ENCODE data around the gene CMTM7.

CMTM7 gene

GRCh38 chr3:32422943-32423342, 31.3 kb downstream of the CMTM7 start:
- no peak for TF ChIP-seq CTCF (IDR thresholded peaks at IDR 0.05; ENCODE audit: low read depth, low read length, missing control alignments)
- DNase-seq (ENCODE audit: low read depth) = no peak
- H3K4me3 ChIP-seq (ENCODE audit: low read depth, low read length) = no peak overlapping the region

DNA sequence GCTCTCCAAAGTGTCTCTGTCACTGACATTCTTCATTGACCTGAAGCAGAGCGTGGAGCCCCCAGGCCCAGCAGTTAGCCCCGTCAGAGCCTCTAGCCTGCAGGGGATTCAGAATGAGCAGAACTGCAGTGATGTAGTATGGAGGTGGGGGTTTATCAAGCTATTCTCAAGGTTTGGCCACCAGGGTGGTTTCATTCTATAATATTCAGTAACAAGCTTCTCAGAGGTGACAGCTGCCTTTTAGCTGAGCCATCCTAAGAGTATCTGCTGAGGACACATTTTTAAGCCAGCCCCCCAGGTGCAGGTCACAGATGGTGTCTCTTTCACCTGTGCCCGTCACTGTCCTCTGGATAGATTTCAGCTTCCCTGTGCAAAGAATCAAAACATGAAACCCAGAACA, 31.9 kb downstream of the CMTM7 start:
- no peak overlapping the region for H3K4me3 ChIP-seq (ENCODE audit: low read depth, low read length)
- peak; percentile 20 for TF ChIP-seq CTCF (IDR thresholded peaks at IDR 0.05; ENCODE audit: low read depth, low read length, missing control alignments)
- DNase-seq (ENCODE audit: low read depth) = no peak

- DNase-seq (ENCODE audit: low read depth) = no peak
- no peak overlapping the region for H3K4me3 ChIP-seq (ENCODE audit: low read depth, low read length)
- TF ChIP-seq CTCF (IDR thresholded peaks at IDR 0.05; ENCODE audit: low read depth, low read length, missing control alignments) = no peak
Observed at GRCh38 chr3:32423956-32424557, 32.4 kb downstream of the CMTM7 start.

- TF ChIP-seq CTCF (IDR thresholded peaks at IDR 0.05; ENCODE audit: low read depth, low read length, missing control alignments) = no peak
- no peak overlapping the region for H3K4me3 ChIP-seq (ENCODE audit: low read depth, low read length)
- DNase-seq (ENCODE audit: low read depth) = no peak
Observed at GRCh38 chr3:32424581-32425250, 33.1 kb downstream of the CMTM7 start.

- H3K4me3 ChIP-seq (ENCODE audit: low read depth, low read length) = no peak overlapping the region
Observed at GRCh38 chr3:32428092-32429068, 36.7 kb downstream of the CMTM7 start.

DNA sequence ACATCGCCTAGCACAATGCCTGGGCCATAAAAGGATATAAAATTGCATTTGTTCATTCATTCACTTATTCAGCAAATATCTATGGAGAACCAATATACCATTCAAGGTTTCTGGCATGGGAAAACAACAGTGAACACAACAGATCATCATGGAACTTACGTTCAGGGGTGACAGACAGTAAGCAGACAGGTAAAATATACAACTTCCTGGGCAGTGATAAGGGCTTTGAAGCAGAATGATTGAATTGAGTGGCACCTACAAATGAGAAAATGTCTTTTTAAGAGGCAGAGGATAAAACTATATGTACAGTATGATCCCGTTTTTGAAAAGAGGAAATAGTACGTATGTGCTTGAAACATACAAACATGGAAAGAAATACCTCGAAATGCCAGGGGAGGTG, 39.2 kb downstream of the CMTM7 start:
- no peak for DNase-seq (ENCODE audit: low read depth)
- TF ChIP-seq CTCF (IDR thresholded peaks at IDR 0.05; ENCODE audit: low read depth, low read length, missing control alignments) = no peak
- no peak overlapping the region for H3K4me3 ChIP-seq (ENCODE audit: low read depth, low read length)

More at GRCh38 chr3:32428092-32429068, 36.7 kb downstream of the CMTM7 start:
- TF ChIP-seq CTCF (IDR thresholded peaks at IDR 0.05; ENCODE audit: low read depth, low read length, missing control alignments) = no peak
- no peak for DNase-seq (ENCODE audit: low read depth)
